Measurements from ENCODE around the gene TFEC.

TFEC gene

GRCh38 chr7:115973406-115973805 is 57.2 kb downstream of the TFEC start:
- Histone ChIP-seq H3K27ac (replicated peaks) (no peak overlapping the region), H3K4me3 (replicated peaks; ENCODE audit: insufficient read depth, low read length) (no peak overlapping the region), H3K27me3 (ENCODE audit: insufficient read depth, poor library complexity, severe bottlenecking) (no peaks in the 10 kb centered on the region)
- TF ChIP-seq REST (IDR thresholded peaks at IDR 0.05; ENCODE audit: insufficient replicate concordance, low read depth) (no peak), GABPA (IDR thresholded peaks at IDR 0.05; ENCODE audit: low read depth) (no peak), SPI1 (IDR thresholded peaks at IDR 0.05; ENCODE audit: borderline replicate concordance, low read depth) (no peak), POLR2AphosphoS5 (IDR thresholded peaks at IDR 0.05; ENCODE audit: low read depth) (no peak), CTCF (IDR thresholded peaks at IDR 0.05; ENCODE audit: insufficient read depth, low read length) (no peak)
- DNase-seq (ENCODE audit: low read depth in 1 of 2, low spot score in 1 of 2): no peak

GRCh38 chr7:115971506-115971905 is 59.1 kb downstream of the TFEC start:
- Histone ChIP-seq H3K27ac (replicated peaks) (no peak overlapping the region), H3K4me3 (replicated peaks; ENCODE audit: insufficient read depth, low read length) (no peak overlapping the region), H3K27me3 (ENCODE audit: insufficient read depth, poor library complexity, severe bottlenecking) (no peaks in the 10 kb centered on the region)
- DNase-seq (ENCODE audit: low read depth in 1 of 2, low spot score in 1 of 2): no peak
- no peak for TF ChIP-seq CTCF (IDR thresholded peaks at IDR 0.05; ENCODE audit: insufficient read depth, low read length)
- TF ChIP-seq POLR2AphosphoS5 (IDR thresholded peaks at IDR 0.05; ENCODE audit: low read depth): no peak
- no peak for TF ChIP-seq REST (IDR thresholded peaks at IDR 0.05; ENCODE audit: insufficient replicate concordance, low read depth)
- TF ChIP-seq SPI1 (IDR thresholded peaks at IDR 0.05; ENCODE audit: borderline replicate concordance, low read depth): no peak
- TF ChIP-seq GABPA (IDR thresholded peaks at IDR 0.05; ENCODE audit: low read depth): no peak

- H3K4me3 ChIP-seq (replicated peaks; ENCODE audit: insufficient read depth, low read length): no peak overlapping the region
- no peak for TF ChIP-seq REST (IDR thresholded peaks at IDR 0.05; ENCODE audit: insufficient replicate concordance, low read depth)
- TF ChIP-seq SPI1 (IDR thresholded peaks at IDR 0.05; ENCODE audit: borderline replicate concordance, low read depth): no peak
- no peak for TF ChIP-seq POLR2AphosphoS5 (IDR thresholded peaks at IDR 0.05; ENCODE audit: low read depth)
- no peak for TF ChIP-seq CTCF (IDR thresholded peaks at IDR 0.05; ENCODE audit: insufficient read depth, low read length)
- no peak for TF ChIP-seq GABPA (IDR thresholded peaks at IDR 0.05; ENCODE audit: low read depth)
- no peaks in the 10 kb centered on the region for H3K27me3 ChIP-seq (ENCODE audit: insufficient read depth, poor library complexity, severe bottlenecking)
- DNase-seq (ENCODE audit: low read depth in 1 of 2, low spot score in 1 of 2): no peak
- no peak overlapping the region for H3K27ac ChIP-seq (replicated peaks)
Observed at GRCh38 chr7:115968596-115968995, 62.0 kb downstream of the TFEC start.

Data from HL-60 (cell line).